Sigmoid colon (tissue), 7 donors: ENCODE data around the gene TADA2A. TPM values are rescaled to one million over a fixed set of nuclear protein-coding genes. Genes with fewer than 3 reads are reported as not detected.

Experiments used
- DNase-seq: peaks from one replicate; pipeline ENCODE4 v3.0.0-alpha.2; 2019
- H3K27ac ChIP-seq, 4 donors: fragments of 200-600 bp; sonication (generic); one replicate each; pipeline ENCODE4 v1.5.1; 2016 to 2019; ENCODE audit warnings: mild to moderate bottlenecking in 1 of 4
- H3K27me3 ChIP-seq, 3 donors: fragments of 200-600 bp; sonication (generic); one replicate each; pipeline ENCODE4 v1.5.1; 2019; ENCODE audit warnings: mild to moderate bottlenecking in 1 of 3
- H3K36me3 ChIP-seq, 4 donors: fragments of 200-600 bp; sonication (generic); one replicate each; pipeline ENCODE4 v1.5.1; 2016 to 2019
- H3K4me1 ChIP-seq, 4 donors: fragments of 200-600 bp; sonication (generic); one replicate each; pipeline ENCODE4 v1.5.1; 2017 to 2019
- H3K4me3 ChIP-seq, 4 donors: fragments of 200-600 bp; sonication (generic); one replicate each; pipeline ENCODE4 v1.5.1; 2017 to 2019; ENCODE audit warnings: mild to moderate bottlenecking in 2 of 4, moderate library complexity in 1 of 4
- H3K9me3 ChIP-seq, 4 donors: fragments of 200-600 bp in 3 of 4; sonication (generic) in 3 of 4; one replicate each; pipeline versions ENCODE4 v1.5.1 to v1.6.1; 2013 to 2019
- EP300 ChIP-seq, 4 donors: sonication (generic); formaldehyde crosslinking; IDR thresholded peaks; one replicate each; pipeline ENCODE4 v1.6.1; 2017; ENCODE audit warnings: antibody characterized with exemption in 4 of 4
- POLR2A ChIP-seq, 2 donors: fragments of 450-650 bp; IDR thresholded peaks; one replicate each; pipeline ENCODE4 v1.6.1; 2016; ENCODE audit warnings: antibody characterized with exemption in 2 of 2, mild to moderate bottlenecking in 2 of 2, moderate library complexity in 2 of 2
- POLR2AphosphoS5 ChIP-seq, 4 donors: sonication (generic); formaldehyde crosslinking; IDR thresholded peaks; one replicate each; pipeline ENCODE4 v1.6.1; 2017; ENCODE audit warnings: antibody characterized with exemption in 4 of 4
- WGBS, 2 donors: extraction: QIAGEN DNeasy Blood & Tissue Kit; methylation state at CpG; one replicate each; pipeline ENCODE4 v1.1.7; 2013; 5-methylcytosine and 5-hydroxymethylcytosine counted together
- intact Hi-C: fragments of 100-400 bp; cut with DNase I; formaldehyde crosslinking; loops from one replicate; pipeline ENCODE4 v1.15.1; 2023
- polyA plus RNA-seq, 3 donors: library from polyadenylated mRNA; stranded (reverse); fragments of 200-250 nt; gene quantifications; one replicate each; pipeline ENCODE4 v1.2.3, GENCODE V29; 2013
- total RNA-seq, 4 donors: library from RNA; depleted of rRNA; stranded (reverse); fragments of >200 nt; gene quantifications; one replicate each; pipeline ENCODE4 v1.1.0, GENCODE V29; 2016
- TF ChIP-seq, protein P1 (sequence below), 4 experiments: fragments of 450-650 bp in 3 of 4; fragments of 200-600 bp in 1 of 4; IDR thresholded peaks; one replicate each; pipeline ENCODE4 v1.5.1; 2016 to 2019; ENCODE audit warnings: antibody characterized with exemption in 4 of 4, mild to moderate bottlenecking in 3 of 4, moderate library complexity in 2 of 4
- donor health status: healthy with polysubstance abuse.
- donor health status: Bipolar disorder and iron deficiency.
- donor health status: healthy.

Gene TADA2A
- total and polyA plus RNA-seq, 7 donors, result 7.2 to 22.7 (median 15.0) TPM

DNA sequence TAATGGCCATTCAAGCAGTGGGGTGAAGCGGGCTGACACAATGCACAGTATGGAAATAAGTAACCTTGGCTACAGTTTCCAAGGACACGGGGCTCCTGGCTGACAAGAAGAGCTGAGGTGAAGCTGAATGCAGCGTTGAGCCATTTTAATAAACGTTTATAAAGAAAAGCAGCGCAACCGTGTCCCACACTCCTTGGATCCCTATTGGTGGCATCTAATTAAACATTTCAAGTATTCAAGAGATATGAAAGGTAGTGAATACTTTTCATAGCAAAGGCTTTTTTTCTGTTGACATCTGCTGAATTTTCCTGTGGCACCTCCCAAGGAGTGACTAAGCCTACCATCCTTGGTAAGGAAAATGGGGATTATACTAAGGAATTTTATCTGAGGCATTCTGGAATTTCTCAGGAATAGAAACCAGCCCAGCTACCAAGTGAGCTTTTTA lies 109.5 kb downstream of the TADA2A start:
- H3K4me1 ChIP-seq, result peaks cover 0 to 9% (median 8%) of the 10 kb centered on the region in 4 donors
- WGBS, 2 donors, result 90 to 91% methylated on average over 6 of the region's 6 CpGs
- no peaks in the 10 kb centered on the region for H3K9me3 ChIP-seq
- TF ChIP-seq POLR2A (IDR thresholded peaks at IDR 0.05) (no peak), POLR2AphosphoS5 (IDR thresholded peaks at IDR 0.05) (no peak), EP300 (IDR thresholded peaks at IDR 0.05) (no peak)
- TF ChIP-seq, protein P1, sequence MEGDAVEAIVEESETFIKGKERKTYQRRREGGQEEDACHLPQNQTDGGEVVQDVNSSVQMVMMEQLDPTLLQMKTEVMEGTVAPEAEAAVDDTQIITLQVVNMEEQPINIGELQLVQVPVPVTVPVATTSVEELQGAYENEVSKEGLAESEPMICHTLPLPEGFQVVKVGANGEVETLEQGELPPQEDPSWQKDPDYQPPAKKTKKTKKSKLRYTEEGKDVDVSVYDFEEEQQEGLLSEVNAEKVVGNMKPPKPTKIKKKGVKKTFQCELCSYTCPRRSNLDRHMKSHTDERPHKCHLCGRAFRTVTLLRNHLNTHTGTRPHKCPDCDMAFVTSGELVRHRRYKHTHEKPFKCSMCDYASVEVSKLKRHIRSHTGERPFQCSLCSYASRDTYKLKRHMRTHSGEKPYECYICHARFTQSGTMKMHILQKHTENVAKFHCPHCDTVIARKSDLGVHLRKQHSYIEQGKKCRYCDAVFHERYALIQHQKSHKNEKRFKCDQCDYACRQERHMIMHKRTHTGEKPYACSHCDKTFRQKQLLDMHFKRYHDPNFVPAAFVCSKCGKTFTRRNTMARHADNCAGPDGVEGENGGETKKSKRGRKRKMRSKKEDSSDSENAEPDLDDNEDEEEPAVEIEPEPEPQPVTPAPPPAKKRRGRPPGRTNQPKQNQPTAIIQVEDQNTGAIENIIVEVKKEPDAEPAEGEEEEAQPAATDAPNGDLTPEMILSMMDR (IDR thresholded peaks at IDR 0.05), result no peak
- peak overlapping the region in 2 of 4 donors; percentile 42 to 59 for H3K27ac ChIP-seq
- peaks cover 4 to 86% (median 33%) of the 10 kb centered on the region in 4 donors for H3K36me3 ChIP-seq
- H3K27me3 ChIP-seq, result no peaks in the 10 kb centered on the region
- intact Hi-C loops, result no loop called here
- no peak overlapping the region for H3K4me3 ChIP-seq
- no peak for DNase-seq

DNA sequence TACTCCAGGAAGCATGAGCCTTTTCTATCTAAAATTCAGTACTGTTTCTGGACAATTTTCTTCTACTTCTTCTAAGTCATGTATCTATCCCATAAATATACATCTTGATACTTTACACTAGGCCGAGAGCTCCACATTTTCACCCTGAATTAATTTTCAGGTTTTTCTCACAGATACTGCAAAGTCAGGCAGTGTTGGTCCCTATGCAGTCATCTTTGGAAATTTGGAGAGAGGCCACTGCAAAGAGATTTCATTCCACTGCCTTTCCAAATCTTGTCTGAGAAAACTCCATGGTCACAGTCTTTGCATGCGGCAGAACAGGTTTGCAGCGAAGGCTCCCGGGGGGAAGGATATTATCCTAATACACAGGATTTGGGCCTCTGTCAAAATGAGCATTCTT lies 111.2 kb downstream of the TADA2A start:
- TF ChIP-seq POLR2A (IDR thresholded peaks at IDR 0.05) (no peak), POLR2AphosphoS5 (IDR thresholded peaks at IDR 0.05) (no peak), EP300 (IDR thresholded peaks at IDR 0.05) (no peak)
- TF ChIP-seq, protein P1 (IDR thresholded peaks at IDR 0.05), result no peak
- intact Hi-C loops, result no loop called here
- peaks cover 0 to 81% (median 24%) of the 10 kb centered on the region in 4 donors for H3K36me3 ChIP-seq

GRCh38 chr17:37518826-37519225 lies 112.1 kb downstream of the TADA2A start:
- WGBS, 2 donors, result 83 to 89% methylated on average over 8 of the region's 8 CpGs
- peaks cover 0 to 9% (median 8%) of the 10 kb centered on the region in 4 donors for H3K4me1 ChIP-seq
- H3K36me3 ChIP-seq, result peaks cover 0 to 81% (median 26%) of the 10 kb centered on the region in 4 donors
- intact Hi-C loops, result no loop called here
- H3K27ac ChIP-seq, result no peak overlapping the region
- H3K9me3 ChIP-seq, result no peaks in the 10 kb centered on the region
- no peak overlapping the region for H3K4me3 ChIP-seq
- TF ChIP-seq POLR2AphosphoS5 (IDR thresholded peaks at IDR 0.05) (no peak), EP300 (IDR thresholded peaks at IDR 0.05) (no peak), POLR2A (IDR thresholded peaks at IDR 0.05) (no peak)
- TF ChIP-seq, protein P1 (IDR thresholded peaks at IDR 0.05), result no peak
- no peak for DNase-seq
- H3K27me3 ChIP-seq, result no peaks in the 10 kb centered on the region

More for the DNA sequence above, 111.2 kb downstream of the TADA2A start:
- Histone ChIP-seq H3K9me3 (no peaks in the 10 kb centered on the region), H3K27me3 (no peaks in the 10 kb centered on the region), H3K4me3 (no peak overlapping the region), H3K27ac (no peak overlapping the region), H3K4me1 (peaks cover 0 to 9% (median 8%) of the 10 kb centered on the region in 4 donors)
- 93 to 98% methylated on average over 4 of the region's 4 CpGs for WGBS, 2 donors
- DNase-seq, result no peak

DNA sequence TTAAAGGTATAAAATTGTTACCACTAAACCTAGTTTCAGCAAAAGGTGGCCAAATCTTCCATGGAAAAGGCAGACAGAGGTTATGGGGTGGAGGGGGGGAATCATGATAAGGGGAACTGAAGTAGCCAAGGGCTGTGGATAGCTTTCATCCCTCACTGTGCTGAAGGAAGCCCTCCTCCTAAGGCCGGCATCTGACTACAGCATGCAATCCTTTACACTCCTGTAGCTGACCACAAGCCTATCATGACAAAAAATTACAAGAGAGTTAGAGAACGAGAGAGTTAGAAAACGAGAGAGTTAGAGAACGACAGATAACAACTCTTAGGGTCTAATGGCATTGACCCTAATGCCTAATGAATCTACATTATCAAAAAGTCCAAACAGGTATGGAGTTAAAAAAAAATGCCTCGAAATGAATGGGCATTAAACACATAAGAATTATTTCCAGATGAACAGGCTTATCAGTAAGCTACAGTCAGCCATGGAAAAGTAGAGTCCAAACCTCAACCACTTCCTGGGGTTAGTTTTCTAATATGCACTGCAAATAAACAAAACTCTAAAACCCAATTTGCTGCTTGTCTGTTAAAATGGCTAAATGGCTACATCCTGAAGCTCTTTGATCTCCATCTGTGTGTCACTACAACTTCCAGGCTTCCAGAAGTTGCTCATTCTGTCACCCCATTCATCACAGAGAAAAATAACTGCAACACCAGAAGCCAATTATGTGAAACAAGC lies 112.7 kb downstream of the TADA2A start:
- Histone ChIP-seq H3K9me3 (no peaks in the 10 kb centered on the region), H3K4me3 (no peak overlapping the region), H3K27me3 (no peaks in the 10 kb centered on the region), H3K4me1 (peaks cover 0 to 9% (median 8%) of the 10 kb centered on the region in 4 donors), H3K36me3 (peaks cover 0 to 83% (median 26%) of the 10 kb centered on the region in 4 donors), H3K27ac (no peak overlapping the region)
- WGBS, 2 donors, result 80 to 86% methylated on average over 5 of the region's 5 CpGs
- no peak for TF ChIP-seq EP300 (IDR thresholded peaks at IDR 0.05)
- TF ChIP-seq POLR2A (IDR thresholded peaks at IDR 0.05), result no peak
- no peak for TF ChIP-seq POLR2AphosphoS5 (IDR thresholded peaks at IDR 0.05)
- TF ChIP-seq, protein P1 (IDR thresholded peaks at IDR 0.05), result no peak
- intact Hi-C loops, result no loop called here
- no peak for DNase-seq
